ENCODE results near the gene DISP3. TPM values are rescaled to one million over a fixed set of nuclear protein-coding genes. Genes with fewer than 3 reads are reported as not detected.

The DISP3 gene
- total and polyA plus RNA-seq, 2 of the 4 experiments (the other 2 are of a cell fraction), result 0.05 TPM; not detected in 1

- intact Hi-C loops (cut with micrococcal nuclease), result loop anchor here (10.0 kb wide), 1 partner anchor 208 kb away; the partner anchor contains the start of gene MTOR
- POLR2A ChIA-PET (ENCODE audit: unreplicated experiment), result no interaction called here
- CTCF ChIA-PET, result no interaction called here
Observed at GRCh38 chr1:11472741-11473140, 6.2 kb upstream of the DISP3 start.

More at GRCh38 chr1:11472741-11473140, 6.2 kb upstream of the DISP3 start:
- H3K36me3 ChIP-seq (ENCODE audit: control insufficient read depth, insufficient read depth, low read length), result no peaks in the 10 kb centered on the region
- in situ Hi-C loops (cut with MboI; ENCODE audit: low sequenced_read_pairs) (no loop called here), dilution Hi-C loops (cut with HindIII; ENCODE audit: low sequenced_read_pairs, unreplicated experiment) (no loop called here)
- H2BK120ac ChIP-seq (ENCODE audit: low read depth, low read length), result no peak overlapping the region
- no peak overlapping the region for H3K18ac ChIP-seq (ENCODE audit: low read depth, low read length)
- H4K91ac ChIP-seq (ENCODE audit: insufficient read depth, low read depth, low read length), result no peak overlapping the region
- H3K27ac ChIP-seq (ENCODE audit: insufficient read depth, low read length), result no peak overlapping the region
- H3K9me3 ChIP-seq (ENCODE audit: control insufficient read depth, insufficient read depth, low read length), result no peaks in the 10 kb centered on the region
- no peaks in the 10 kb centered on the region for H3K79me1 ChIP-seq (ENCODE audit: low read depth in 1 of 2, low read length in 2 of 2)
- H4K8ac ChIP-seq (ENCODE audit: low read depth in 2 of 2, low read length in 2 of 2), result no peak overlapping the region
- no peaks in the 10 kb centered on the region; the same call in 1 of the 2 replicates for H3K27me3 ChIP-seq (ENCODE audit: control insufficient read depth, insufficient read depth, low read length)
- no peak overlapping the region for H2AK5ac ChIP-seq (ENCODE audit: low read depth, low read length)
- H3K23ac ChIP-seq (ENCODE audit: low read depth, low read length), result no peak overlapping the region
- no peak overlapping the region for H3K9ac ChIP-seq (ENCODE audit: low read depth, low read length)
- H3K56ac ChIP-seq (ENCODE audit: extremely low read depth, insufficient read depth, low read length), result no peak overlapping the region
- no peak overlapping the region for H2BK15ac ChIP-seq (ENCODE audit: low read depth, low read length)
- H2AK9ac ChIP-seq (replicated peaks; ENCODE audit: low read depth, low read length, poor library complexity), result no peak overlapping the region
- no peak overlapping the region for H2AFZ ChIP-seq (replicated peaks; ENCODE audit: low read length, poor library complexity)
- no peak overlapping the region for H3K14ac ChIP-seq (replicated peaks; ENCODE audit: low read depth, low read length)
- H2BK20ac ChIP-seq (ENCODE audit: low read depth, low read length), result no peak overlapping the region
- no peak overlapping the region for H4K5ac ChIP-seq (ENCODE audit: low read depth, low read length)
- no TSS peak for BruUV-seq (replicated peaks)
- H3K4ac ChIP-seq (ENCODE audit: low read depth, low read length), result no peak overlapping the region
- no peak overlapping the region for H3K4me3 ChIP-seq (ENCODE audit: insufficient read depth, low read depth, low read length)
- H3K4me1 ChIP-seq (ENCODE audit: control insufficient read depth, insufficient read depth, low read length), result no peaks in the 10 kb centered on the region
- H2BK5ac ChIP-seq (ENCODE audit: low read depth, low read length, poor library complexity, severe bottlenecking), result no peak overlapping the region
- TF ChIP-seq POLR2A (IDR thresholded peaks at IDR 0.05; ENCODE audit: low read depth, low read length), result no peak
- no CpG with 5 or more reads among the region's 3 CpGs for WGBS, 2 experiments (ENCODE audit: extremely low coverage in 2 of 2, insufficient read length in 1 of 2)
- no peaks in the 10 kb centered on the region for H3K9me1 ChIP-seq (ENCODE audit: insufficient read depth, low read length)
- no peak overlapping the region for H3K4me2 ChIP-seq (ENCODE audit: low read depth, low read length)
- DNase-seq (no peak), ATAC-seq (ENCODE audit: low read depth) (no peak)
- no peaks in the 10 kb centered on the region for H4K20me1 ChIP-seq (ENCODE audit: insufficient read depth, low read length)

All from IMR-90 (cell line).